Measurements from ENCODE around the gene SAC3D1. TPM values are rescaled to one million over a fixed set of nuclear protein-coding genes. Genes with fewer than 3 reads are reported as not detected.

SAC3D1 gene
- total and polyA plus RNA-seq, 9 of the 15 experiments (the other 6 are each of a cell fraction or from before 2014, with no cell fraction given) = 0.20 to 35.2 (median 5.8) TPM

DNA sequence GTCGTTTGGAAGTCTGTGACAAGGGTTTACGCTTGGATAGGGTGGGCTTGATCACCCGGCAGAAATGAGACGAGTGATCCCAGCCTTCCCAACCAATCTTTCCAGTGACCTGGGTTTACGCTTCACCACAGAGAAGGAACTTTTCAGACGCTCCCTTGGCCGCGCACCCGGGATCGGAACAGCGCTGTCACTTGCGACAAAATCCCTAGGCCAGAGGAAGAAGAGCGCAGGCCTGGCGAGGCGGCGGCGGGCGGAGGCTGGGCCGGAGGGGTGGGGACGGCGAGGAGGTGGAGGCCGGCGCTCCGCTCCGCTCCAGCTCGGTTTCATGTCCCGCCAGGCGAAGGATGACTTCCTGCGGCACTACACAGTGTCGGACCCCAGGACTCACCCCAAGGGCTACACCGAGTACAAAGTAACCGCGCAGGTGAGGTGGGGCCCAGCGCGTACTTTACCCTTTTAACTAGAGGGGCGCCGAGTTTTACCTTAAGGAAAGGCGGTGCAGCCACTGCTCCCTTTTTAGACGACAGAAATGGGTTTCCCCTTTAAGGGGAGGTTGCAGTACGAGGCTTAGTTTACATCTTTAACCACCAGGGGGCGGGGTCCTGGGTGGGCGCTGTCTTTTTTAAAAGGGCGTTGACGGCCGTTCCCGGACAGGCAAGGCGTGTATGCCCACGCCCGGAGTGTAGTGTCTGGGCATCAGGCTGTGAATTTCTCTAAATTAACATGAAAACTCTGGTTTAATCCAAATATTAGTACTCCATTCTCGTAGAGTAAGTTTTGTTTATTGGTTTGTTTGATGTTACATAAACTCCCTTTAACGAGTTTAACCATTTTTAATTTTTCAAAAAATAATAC, 13.6 kb upstream of the SAC3D1 start, which contains the start of gene SNX15 (continued):
- TF ChIP-seq, protein P1, sequence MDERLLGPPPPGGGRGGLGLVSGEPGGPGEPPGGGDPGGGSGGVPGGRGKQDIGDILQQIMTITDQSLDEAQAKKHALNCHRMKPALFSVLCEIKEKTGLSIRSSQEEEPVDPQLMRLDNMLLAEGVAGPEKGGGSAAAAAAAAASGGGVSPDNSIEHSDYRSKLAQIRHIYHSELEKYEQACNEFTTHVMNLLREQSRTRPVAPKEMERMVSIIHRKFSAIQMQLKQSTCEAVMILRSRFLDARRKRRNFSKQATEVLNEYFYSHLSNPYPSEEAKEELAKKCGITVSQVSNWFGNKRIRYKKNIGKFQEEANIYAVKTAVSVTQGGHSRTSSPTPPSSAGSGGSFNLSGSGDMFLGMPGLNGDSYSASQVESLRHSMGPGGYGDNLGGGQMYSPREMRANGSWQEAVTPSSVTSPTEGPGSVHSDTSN (CRISPR knock-in tag; IDR thresholded peaks at IDR 0.05; ENCODE audit: low read depth) = no peak
- TF ChIP-seq, protein P1 (tag; conservative IDR thresholded peaks at IDR 0.05; ENCODE audit: low read depth) = no peak
- TF ChIP-seq, protein P2, sequence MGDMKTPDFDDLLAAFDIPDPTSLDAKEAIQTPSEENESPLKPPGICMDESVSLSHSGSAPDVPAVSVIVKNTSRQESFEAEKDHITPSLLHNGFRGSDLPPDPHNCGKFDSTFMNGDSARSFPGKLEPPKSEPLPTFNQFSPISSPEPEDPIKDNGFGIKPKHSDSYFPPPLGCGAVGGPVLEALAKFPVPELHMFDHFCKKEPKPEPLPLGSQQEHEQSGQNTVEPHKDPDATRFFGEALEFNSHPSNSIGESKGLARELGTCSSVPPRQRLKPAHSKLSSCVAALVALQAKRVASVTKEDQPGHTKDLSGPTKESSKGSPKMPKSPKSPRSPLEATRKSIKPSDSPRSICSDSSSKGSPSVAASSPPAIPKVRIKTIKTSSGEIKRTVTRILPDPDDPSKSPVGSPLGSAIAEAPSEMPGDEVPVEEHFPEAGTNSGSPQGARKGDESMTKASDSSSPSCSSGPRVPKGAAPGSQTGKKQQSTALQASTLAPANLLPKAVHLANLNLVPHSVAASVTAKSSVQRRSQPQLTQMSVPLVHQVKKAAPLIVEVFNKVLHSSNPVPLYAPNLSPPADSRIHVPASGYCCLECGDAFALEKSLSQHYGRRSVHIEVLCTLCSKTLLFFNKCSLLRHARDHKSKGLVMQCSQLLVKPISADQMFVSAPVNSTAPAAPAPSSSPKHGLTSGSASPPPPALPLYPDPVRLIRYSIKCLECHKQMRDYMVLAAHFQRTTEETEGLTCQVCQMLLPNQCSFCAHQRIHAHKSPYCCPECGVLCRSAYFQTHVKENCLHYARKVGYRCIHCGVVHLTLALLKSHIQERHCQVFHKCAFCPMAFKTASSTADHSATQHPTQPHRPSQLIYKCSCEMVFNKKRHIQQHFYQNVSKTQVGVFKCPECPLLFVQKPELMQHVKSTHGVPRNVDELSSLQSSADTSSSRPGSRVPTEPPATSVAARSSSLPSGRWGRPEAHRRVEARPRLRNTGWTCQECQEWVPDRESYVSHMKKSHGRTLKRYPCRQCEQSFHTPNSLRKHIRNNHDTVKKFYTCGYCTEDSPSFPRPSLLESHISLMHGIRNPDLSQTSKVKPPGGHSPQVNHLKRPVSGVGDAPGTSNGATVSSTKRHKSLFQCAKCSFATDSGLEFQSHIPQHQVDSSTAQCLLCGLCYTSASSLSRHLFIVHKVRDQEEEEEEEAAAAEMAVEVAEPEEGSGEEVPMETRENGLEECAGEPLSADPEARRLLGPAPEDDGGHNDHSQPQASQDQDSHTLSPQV (IDR thresholded peaks at IDR 0.05) = peak; percentile 62; the same call in 1 of the 2 replicates
- TF ChIP-seq TCF7 (IDR thresholded peaks at IDR 0.05; ENCODE audit: borderline replicate concordance) = no peak
- TF ChIP-seq, protein P3, sequence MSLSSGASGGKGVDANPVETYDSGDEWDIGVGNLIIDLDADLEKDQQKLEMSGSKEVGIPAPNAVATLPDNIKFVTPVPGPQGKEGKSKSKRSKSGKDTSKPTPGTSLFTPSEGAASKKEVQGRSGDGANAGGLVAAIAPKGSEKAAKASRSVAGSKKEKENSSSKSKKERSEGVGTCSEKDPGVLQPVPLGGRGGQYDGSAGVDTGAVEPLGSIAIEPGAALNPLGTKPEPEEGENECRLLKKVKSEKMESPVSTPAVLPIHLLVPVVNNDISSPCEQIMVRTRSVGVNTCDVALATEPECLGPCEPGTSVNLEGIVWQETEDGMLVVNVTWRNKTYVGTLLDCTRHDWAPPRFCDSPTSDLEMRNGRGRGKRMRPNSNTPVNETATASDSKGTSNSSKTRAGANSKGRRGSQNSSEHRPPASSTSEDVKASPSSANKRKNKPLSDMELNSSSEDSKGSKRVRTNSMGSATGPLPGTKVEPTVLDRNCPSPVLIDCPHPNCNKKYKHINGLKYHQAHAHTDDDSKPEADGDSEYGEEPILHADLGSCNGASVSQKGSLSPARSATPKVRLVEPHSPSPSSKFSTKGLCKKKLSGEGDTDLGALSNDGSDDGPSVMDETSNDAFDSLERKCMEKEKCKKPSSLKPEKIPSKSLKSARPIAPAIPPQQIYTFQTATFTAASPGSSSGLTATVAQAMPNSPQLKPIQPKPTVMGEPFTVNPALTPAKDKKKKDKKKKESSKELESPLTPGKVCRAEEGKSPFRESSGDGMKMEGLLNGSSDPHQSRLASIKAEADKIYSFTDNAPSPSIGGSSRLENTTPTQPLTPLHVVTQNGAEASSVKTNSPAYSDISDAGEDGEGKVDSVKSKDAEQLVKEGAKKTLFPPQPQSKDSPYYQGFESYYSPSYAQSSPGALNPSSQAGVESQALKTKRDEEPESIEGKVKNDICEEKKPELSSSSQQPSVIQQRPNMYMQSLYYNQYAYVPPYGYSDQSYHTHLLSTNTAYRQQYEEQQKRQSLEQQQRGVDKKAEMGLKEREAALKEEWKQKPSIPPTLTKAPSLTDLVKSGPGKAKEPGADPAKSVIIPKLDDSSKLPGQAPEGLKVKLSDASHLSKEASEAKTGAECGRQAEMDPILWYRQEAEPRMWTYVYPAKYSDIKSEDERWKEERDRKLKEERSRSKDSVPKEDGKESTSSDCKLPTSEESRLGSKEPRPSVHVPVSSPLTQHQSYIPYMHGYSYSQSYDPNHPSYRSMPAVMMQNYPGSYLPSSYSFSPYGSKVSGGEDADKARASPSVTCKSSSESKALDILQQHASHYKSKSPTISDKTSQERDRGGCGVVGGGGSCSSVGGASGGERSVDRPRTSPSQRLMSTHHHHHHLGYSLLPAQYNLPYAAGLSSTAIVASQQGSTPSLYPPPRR (CRISPR knock-in tag; IDR thresholded peaks at IDR 0.05; ENCODE audit: borderline replicate concordance) = no peak; the same call in 1 of the 2 replicates
- TF ChIP-seq CSDE1 (IDR thresholded peaks at IDR 0.05) = no peak
- peak; percentile 60; the same call in 1 of the 2 replicates for TF ChIP-seq TRIM28 (IDR thresholded peaks at IDR 0.05)
- TF ChIP-seq, protein P4, sequence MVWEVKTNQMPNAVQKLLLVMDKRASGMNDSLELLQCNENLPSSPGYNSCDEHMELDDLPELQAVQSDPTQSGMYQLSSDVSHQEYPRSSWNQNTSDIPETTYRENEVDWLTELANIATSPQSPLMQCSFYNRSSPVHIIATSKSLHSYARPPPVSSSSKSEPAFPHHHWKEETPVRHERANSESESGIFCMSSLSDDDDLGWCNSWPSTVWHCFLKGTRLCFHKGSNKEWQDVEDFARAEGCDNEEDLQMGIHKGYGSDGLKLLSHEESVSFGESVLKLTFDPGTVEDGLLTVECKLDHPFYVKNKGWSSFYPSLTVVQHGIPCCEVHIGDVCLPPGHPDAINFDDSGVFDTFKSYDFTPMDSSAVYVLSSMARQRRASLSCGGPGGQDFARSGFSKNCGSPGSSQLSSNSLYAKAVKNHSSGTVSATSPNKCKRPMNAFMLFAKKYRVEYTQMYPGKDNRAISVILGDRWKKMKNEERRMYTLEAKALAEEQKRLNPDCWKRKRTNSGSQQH (CRISPR knock-in tag; IDR thresholded peaks at IDR 0.05) = no peak
- TF ChIP-seq ETV6 (IDR thresholded peaks at IDR 0.05; ENCODE audit: borderline replicate concordance in 1 of 2, low read depth in 2 of 2, low read length in 1 of 2) = peak in 1 of 2 experiments; percentile 81; a peak in 1 of 4 replicates
- TF ChIP-seq ETV6 (CRISPR knock-in tag; IDR thresholded peaks at IDR 0.05; ENCODE audit: borderline replicate concordance) = no peak
- TF ChIP-seq NEUROD1 (IDR thresholded peaks at IDR 0.05; ENCODE audit: borderline replicate concordance, low read depth, low read length, partially characterized antibody) = peak; percentile 96
- peak; percentile 85 for TF ChIP-seq GABPB1 (CRISPR knock-in tag; IDR thresholded peaks at IDR 0.05)
- TF ChIP-seq KLF6 (CRISPR knock-in tag; IDR thresholded peaks at IDR 0.05; ENCODE audit: borderline replicate concordance) = 0 out of 2 replicates have a peak, but pooled peaks have one; percentile 31
